CD4-positive, alpha-beta T cell treated with Interleukin-15 for 1 hour (primary cell): ENCODE results near the gene AHNAK.
"Not testable (repeated sequence)": the region's sequence is repeated elsewhere in the genome, so short reads cannot be mapped to it uniquely, and the experiment has no call there.

Experiments used
- DNase-seq: peaks from one replicate; pipeline ENCODE4 v3.0.0-alpha.2; 2020

Gene AHNAK

DNA sequence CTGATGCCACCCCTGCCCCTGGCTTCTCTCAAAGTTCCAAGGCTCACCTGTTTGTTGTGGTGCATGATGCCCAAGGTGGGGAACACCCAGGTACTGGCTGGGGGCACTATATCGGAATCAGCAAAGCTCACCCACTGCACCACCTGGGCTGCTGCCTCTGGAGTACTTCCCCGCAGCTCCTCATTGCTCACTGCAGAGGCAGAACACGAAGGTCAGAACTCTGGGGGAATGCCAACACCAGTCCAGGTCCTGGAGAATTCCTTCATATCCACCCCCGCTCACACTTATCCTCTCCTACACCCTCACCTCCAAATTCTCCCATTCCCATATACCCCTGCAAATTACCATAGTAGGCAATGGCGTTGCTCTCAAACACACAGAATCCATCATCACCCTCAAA lies 24.9 kb upstream of the AHNAK start:
- not testable (repeated sequence) for DNase-seq

DNA sequence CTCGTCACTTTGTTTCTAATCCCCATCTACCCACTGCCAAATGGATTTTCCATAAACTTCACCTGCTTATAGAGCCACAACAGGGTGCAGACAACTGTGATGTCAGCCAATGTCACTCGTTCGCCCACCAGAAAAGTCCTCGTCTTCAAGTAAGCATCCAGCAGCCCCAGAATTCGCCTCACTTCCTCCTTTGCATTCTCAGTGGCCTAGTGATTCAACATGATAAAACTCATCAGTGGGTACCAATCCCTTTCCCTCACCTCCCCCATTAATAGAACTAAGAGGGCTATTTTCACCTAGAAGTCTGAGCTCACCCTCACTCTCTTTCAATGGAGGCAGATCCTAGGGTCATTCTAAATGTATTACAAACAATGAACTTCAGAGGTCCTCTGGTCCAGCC lies 24.3 kb upstream of the AHNAK start:
- DNase-seq: not testable (repeated sequence)

DNA sequence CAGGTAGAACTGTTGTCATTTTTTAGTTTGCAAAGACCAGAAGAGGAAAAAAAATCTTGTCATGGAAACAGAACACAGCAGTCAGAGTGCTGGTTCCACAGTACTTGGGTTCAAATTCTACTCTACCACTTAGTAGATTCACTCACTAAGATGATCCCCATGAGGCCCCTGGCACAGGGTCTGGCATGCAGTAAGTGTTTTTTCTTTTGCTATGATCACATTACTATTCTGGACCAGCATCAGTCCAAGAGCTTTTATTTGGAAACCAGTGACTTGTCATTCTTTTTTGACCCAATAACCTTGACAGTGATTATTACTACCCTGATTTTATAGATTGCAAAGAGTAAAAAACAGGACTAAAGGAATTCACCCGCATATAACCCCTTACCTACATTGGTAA lies 23.0 kb upstream of the AHNAK start:
- no peak for DNase-seq

DNA sequence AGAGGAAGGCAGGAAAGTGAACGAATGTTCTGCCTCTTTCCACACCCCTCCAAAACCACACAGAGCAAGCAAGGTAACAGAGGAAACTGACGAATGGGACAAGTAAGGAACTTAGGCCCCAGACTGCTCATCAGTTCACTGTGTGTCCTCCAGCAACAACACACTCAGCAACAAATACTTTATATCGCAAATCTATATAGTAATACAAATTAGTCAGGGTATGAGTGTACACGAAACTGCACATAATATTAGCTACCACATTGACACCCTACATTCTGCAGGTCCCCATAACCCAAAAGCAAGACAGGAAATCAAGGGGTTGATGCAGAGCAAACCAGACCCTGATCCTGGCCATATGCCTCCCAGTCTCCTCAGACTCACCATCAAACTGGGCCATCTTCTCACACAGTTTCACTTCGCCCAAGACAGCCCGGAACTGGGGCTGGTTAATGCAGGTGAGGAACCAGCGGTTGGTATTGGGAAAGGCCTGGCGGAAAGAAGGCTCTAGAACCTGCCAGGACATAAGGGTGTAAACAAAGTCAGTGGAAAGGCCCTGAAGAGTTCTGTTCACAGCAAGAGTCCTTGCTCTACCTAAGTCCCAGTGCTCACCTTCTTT lies 20.5 kb upstream of the AHNAK start:
- no peak for DNase-seq

DNA sequence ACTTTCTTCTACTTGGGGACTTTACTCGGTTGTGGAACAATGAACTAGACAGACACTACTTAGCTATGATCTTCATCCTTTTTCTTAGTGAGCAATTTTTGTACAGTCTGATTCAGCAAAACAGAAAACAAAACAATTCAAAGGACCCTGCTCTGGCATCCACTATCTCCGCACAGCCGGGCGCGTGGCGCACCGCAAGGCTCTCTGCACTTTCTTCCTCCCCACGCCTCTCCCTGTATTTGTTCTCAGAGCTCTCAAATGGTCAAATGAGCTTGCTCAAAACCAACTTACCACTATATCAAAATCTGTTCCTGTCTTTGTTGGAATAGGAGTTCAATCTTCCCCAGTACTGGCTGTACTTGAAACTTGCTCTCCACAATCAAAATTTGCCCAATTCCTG lies 19.6 kb upstream of the AHNAK start:
- DNase-seq: no peak

DNA sequence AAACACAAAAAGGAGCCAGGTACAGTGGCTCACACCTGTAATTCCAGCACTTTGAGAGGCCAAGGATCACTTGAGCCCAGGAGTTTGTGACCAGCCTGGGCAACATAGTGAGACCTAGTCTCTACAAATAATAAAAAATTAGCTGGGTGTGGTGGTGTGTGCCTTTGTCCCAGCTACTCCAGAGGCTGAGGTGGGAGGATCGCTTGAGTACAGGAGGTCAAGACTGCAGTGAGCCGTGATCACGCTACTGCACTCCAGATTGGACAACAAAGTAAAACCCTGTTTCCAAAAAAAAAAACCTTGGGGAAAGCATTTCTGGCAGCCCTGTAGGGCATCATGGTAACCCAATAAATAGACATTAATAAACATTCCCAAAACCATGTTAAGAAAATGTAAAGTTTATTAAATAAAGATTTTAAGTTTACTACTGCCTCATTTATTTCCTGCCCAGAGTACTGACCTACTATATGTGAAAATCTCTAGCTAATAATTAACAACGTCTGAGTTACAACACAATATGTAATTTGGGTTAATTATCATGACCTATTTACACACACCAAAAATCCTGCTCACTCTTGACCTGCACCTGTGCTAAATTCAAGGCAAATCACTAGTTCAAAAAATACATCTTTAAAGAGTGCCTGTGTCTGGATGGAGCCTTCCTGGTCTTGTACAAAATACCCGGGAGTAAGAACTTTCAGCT lies 18.6 kb upstream of the AHNAK start:
- no peak for DNase-seq

DNA sequence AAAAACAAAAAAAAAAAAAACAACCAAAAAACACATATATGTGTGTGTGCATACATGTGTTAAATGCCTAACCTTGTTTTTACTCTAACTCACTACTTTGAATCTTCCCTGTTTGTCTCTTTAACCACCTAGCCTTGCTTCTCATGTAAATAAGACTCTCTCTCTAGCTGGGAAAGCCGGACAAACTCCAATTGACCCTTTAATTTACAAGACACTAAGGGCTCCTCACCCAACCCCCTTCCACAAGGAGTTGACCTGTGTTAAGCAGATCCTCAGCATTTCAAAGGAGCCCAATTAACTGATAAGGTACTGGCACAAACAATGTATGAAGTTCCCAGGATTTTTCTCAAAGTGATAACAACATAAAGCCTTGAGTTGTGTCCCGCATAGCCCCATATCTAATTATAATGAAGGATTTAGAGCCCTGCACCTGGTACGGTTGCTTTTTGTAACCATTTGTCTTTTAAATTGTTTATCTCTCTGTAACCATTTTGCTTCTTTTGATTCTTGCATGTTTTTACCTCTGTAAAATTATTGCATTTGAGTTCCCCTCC lies 15.1 kb upstream of the AHNAK start:
- not testable (repeated sequence) for DNase-seq

DNA sequence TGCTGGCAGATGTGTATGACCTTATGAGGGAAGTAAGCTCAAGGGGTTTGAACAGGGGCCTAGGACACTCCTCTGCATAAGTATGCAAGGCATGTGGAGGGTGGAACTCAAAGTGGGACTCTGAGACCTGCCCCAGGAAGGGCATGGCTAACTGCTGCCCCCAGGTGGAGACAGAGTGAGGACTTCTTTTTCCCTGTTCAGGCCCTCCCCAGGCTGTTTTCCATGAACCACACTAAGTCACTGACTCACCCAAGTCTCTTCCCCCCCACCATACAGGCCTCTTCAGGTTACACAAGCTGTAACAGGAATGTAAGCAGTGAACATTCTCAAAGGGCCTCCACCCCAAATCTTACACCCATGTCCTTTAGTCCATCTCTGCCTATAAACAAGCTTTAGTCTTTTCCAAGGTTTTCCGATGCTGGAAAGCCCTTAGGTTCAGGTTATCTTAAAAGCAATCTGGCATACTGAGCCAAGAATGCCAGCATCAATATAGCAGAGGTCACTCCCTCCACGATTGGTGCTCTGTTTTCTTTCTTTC lies 14.0 kb upstream of the AHNAK start:
- peak; percentile 85 for DNase-seq

DNA sequence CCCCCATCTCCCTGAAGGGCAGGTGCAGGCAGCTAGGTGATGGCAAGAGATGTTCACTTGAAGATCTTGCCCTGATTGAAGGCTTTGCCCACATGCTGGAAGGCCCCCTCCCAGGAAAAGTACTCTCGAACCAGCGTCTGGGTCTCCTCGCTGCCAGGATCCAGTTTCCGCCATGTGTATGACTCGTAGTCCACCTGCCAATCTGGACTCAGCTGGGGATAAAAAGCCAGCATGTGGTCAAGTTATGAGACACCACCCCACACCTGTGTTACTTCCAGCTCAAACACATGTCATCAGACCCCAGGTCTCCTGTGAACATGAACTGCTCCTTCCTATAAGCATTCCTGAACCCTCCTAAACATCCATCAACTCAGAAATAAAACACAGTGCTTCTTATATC lies 13.0 kb upstream of the AHNAK start:
- not testable (repeated sequence) for DNase-seq

DNA sequence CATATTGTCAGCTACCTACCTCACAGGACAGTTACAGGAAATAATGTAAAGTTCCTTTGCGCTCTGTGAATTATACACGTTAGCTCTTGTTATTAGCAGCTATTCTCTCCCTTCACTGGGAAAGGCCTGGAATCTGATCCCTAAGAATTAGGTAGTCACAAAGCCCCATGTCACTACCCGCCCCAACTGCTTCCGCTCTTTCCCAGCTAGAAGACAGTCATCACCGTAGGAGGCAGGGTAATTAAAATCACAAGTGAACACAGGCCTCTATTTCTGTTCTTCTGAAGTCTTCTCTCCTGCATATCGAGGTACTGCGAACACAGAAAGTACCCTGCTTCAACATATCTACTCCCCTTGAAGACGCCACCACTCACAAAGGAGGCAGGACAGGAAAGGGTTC lies 12.6 kb upstream of the AHNAK start:
- DNase-seq: no peak

DNA sequence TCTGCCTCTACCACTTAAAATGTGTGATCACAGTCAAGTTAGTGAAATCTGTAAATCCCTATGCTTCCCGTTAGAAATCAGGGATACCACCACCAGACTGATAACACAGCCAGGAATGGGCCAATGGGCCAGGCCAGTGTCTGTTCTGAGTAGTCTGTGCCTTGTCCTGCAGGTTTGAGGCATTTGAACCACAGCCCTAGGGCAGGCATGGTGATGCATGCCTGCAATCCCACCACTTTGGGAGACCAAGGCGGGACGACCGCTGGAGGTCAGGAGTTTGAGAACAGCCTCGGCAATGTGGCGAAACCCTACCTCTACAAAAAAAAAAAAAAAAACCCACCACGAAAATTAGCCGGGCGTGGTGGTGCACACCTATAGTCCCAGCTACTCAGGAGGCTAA lies 12.1 kb upstream of the AHNAK start:
- DNase-seq: no peak

DNA sequence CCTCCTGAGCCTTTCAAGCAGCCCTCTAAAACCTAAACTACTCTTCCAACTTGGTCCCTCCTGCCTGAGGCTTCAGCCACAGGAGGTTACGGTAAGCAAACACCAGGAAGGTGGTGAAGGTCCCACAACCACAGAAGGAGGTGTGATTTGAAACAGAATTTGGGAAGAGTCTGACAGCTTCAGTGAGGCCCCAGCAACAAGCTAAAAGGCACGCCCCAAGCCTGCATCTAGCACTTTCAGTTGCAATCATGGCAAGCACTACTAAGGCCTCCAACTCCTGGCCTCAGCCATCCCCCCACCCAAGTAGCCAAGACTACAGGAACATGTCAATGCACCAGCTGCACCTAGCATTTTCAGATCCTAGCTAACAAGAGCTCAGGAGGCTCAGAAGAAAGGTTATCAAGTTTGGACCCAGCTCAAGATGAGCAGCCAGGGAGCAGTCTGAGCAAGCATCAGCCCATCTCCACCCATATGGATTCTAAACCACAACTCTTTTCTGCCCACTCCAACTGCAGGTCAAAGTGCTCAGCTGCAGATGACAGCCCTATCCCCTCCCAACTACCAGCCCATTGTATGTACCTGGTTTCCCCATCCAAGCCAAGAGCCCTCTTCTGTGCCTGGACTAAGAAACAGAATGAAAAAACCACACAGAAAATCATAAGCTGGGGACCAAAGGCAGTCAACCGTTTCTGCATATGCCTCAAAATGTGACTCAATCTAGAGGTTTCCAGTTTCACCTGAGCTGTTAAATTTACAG lies 10.4 kb upstream of the AHNAK start:
- no peak for DNase-seq

DNA sequence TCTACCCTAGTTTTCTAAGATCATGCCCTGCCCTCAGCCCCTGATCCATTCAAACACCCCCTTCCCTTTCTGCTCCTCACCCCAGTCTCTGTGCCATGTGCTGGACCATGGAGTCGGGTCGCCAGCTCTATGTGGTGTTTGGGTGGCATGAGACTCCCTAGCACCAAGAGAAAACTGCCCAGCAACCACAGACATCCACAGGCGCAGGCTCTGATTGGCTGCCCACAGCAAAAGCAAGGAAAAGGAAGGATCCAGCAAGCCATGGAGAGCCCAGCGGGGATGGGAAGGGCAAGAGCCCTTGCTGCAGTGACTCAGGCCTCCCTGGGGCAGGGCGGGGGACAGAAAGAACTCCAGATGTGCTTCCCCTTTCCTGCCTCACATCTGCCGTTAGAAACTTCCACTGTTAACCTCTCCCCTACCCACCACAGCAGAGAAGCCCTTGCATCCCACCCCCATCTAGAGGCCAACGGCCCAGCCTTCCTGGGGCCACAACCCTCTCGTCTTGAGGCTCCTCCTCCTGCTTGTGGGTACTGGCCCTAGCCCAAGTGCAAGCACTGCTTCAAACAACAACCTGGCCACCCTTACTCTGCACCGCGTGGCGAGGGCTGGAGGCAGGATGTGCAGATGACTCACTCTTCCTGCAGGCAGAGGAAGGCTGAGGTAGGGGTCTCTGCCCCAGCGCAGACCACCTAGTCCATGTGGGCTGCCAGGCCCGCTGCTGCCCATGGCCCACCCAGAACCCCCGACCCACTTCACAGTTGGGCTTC lies 9.7 kb upstream of the AHNAK start:
- peak; percentile 90 for DNase-seq

DNA sequence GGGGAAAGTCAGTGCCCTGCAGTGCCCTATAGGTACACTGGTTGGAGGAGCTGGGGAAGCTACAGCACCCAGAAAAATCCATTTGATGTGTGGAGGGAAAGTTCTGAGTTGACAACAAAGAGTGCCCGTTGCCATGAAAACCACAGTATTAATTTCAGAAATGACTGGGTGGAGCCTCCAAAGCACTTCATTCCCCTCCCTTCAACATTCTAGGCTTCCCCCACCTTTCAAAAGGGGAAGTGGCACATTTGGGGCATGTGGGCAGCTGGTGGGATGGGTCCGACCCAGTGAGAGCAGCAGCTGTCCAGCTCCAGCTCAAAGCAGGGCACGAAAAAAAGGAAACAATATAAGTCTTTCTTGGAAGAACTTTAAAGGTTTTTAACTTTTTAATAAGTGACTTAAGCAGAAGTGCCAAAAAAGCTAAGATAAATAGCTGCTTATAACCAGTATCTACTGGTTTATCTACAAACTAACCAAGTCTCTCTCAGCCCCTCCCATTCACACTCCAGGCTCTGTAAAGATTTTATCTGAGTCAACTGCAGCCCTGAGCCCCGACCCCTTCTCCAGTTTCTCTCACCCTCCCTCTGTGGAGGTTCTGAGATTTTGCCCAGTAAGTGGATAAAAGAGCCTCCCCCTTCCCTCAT lies 9.0 kb upstream of the AHNAK start:
- peak; percentile 90 for DNase-seq

DNA sequence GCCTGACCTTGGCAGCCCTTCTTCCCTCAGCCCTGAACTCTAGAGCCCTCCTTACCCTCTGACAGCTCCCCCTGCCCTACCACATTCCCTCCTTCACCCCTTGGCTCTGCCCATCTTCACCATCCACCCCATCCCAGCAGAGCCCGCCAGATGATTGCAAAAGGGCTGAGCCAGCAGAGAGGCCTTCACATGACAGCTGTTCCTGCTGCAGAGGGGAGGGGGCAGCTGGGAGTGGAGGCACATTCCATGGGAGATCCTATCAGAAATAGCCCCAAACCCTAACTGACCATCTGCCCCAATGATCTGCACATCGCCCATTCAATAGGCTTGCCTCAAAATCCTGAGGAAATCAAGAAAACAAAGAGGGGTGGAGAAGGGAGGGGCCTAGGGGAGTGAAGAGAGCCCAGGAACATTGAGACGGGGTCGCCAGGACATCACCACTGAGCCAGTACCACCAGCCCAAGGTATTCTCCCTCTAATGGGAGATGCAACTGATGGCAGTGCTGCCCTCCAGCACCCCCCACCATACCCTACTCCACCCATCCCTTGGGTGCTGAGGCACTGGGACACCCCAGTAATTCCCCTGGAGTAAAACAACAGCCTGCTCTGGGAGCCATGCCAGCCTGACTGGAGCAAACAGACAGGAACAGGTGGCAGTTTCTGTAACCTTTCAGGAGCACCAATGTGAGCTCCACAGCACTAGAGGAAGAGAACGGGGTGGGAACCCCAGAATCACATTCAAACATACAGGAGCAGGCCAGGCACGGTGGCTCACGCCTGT lies 8.0 kb upstream of the AHNAK start:
- no peak for DNase-seq

DNA sequence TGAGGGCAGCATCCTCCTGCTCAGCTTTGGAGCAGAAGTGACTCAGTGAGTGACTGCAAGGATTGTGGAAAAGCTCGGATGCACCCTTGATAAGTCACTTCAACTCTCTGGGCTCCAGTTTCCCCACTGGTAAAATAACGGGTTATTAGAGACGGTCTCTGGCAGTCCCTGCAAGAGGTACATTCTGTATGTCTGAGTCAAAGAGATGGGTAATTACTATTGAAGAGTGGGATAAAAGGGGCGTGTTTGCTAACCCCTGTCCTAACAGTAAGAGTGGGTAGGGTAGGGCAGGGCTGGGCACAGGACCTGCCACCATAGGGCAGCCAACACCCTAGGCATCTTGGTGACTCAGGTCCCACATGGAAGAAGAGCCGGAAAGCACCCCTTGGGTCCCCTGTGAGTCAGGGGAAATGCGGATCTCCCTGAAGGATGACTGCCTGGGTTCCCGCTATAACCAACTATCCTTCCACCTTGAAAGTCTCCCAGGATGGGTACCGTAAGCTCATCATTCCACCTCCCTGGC lies 7.3 kb upstream of the AHNAK start:
- peak; percentile 77 for DNase-seq

DNA sequence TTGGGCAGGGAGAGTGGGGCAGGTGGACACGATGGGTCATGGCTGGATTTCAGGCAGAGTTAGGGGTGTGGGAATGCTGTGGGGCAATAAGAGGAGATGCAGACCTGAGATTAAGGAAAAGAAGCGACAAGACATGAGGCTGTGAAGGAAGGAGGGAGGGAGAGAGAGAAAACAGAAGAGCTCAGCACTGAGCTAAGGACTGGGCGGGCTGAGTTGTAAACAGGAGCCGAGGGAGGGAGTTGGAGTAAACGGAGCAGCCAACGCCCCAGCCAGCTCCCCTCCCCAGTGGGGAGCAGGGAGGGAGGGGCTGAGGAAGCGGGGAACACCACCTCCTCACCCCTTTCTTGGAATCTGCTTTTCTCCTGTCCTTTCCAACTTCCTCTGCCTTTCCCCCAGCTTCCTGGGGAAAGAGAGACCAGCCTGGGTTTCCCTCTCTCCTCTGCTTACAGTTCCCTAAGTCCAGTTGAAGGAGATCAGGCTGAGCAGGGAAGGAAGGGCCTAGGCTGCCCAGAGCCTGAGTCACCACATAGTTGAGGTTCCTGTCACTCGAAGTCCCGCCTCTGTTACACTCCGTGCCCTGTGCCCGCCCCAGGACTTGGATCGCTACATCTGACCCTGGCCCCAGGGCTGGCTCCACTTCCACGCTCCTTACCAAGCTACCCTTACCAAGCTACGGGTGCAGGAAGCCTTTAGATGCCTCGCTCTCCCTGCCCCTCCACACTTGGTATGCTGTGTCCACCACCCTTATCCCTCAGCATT lies 6.7 kb upstream of the AHNAK start:
- DNase-seq: peak; percentile 86

DNA sequence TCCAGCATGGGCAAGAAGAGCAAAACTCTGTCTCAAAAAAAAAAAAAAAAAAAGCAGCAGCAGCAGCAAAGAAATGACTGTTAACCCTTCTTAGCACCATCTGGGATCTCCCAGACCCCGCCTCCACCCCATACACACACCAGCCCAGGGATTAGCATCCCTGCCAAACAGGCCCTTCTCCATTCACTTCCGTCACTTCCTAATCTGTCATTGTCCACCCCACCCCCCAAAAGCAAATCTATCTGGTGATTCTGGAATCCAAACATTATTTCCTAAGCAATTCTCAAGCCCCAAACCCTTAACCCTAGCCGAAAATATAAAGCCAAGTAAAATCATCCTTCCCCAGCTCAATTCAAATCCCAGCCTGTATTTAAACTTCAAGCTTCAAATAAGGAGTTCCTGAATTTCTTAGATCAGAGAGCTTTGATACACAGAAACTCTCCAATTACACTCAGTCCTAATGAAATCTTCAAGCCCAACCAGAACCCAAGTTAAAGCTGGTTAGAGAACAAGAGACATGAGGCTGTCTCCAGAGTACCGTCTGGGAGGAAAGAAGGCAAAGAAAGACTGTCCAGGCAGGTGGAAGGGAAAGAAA lies 6.0 kb upstream of the AHNAK start:
- DNase-seq: peak; percentile 65

DNA sequence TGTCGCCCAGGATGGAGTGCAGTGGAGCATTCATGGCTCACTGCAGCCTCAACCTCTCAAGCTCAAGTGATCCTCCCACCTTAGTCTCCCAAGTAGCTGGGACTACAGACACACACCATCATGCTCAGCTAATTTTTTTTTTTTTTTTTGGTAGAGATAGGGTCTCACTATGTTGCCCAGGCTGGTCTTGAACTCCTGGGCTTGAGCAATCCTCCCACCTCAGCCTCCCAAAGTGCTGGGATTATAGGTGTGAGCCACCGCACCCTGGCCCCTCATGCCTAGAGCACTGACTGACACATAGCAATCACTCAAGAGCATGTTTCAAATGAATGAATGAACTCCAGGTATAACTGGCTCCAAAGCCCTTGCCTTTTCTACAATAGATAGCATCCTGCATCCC lies 3.9 kb upstream of the AHNAK start:
- not testable (repeated sequence) for DNase-seq
